Astrocyte (in vitro differentiated cells and primary cell): ENCODE measurements around the gene EPHA2.

Experiments used
- EZH2 ChIP-seq: IDR thresholded peaks from 2 replicates; pipeline ENCODE4 v1.6.1; 2012; ENCODE audit warnings: mild to moderate bottlenecking, low read length, inconsistent platforms; ENCODE audit not compliant: insufficient read depth
- TF ChIP-seq, protein P1 (sequence below): IDR thresholded peaks from 2 replicates; pipeline ENCODE4 v1.5.1; 2011; ENCODE audit warnings: low read depth, mild to moderate bottlenecking, inconsistent platforms, low read length, moderate library complexity; ENCODE audit not compliant: insufficient read depth

DNA sequence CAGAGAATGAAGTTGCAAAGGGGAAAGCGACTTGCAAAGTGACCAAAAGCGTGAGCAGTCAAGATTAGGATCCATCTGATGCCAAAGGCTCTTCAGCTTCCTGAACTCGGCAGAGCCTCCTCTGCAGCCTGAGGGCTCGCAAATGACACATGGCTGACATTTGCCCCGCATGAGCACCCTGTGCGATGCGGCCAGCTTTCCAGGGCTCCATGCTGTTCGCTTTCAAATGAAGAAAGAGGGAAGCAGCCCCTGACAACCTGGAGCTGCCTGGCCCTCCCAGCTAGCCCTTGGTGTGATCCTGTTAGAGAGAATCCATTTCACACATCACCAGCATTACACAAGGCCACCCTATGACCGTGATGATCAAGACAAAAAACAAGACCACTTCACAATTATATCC, 62.3 kb downstream of the EPHA2 start:
- TF ChIP-seq, protein P1, sequence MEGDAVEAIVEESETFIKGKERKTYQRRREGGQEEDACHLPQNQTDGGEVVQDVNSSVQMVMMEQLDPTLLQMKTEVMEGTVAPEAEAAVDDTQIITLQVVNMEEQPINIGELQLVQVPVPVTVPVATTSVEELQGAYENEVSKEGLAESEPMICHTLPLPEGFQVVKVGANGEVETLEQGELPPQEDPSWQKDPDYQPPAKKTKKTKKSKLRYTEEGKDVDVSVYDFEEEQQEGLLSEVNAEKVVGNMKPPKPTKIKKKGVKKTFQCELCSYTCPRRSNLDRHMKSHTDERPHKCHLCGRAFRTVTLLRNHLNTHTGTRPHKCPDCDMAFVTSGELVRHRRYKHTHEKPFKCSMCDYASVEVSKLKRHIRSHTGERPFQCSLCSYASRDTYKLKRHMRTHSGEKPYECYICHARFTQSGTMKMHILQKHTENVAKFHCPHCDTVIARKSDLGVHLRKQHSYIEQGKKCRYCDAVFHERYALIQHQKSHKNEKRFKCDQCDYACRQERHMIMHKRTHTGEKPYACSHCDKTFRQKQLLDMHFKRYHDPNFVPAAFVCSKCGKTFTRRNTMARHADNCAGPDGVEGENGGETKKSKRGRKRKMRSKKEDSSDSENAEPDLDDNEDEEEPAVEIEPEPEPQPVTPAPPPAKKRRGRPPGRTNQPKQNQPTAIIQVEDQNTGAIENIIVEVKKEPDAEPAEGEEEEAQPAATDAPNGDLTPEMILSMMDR, result no peak
- TF ChIP-seq EZH2, result no peak
